Chondrocyte (in vitro differentiated cells): ENCODE measurements around the gene DGCR2. TPM values are rescaled to one million over a fixed set of nuclear protein-coding genes. Genes with fewer than 3 reads are reported as not detected.
A peak's percentile ranks its signal among the peaks of the same experiment; 100 is the strongest.

Source experiments
- DNase-seq: peaks from one replicate; pipeline ENCODE4 v3.0.0; 2021; ENCODE audit warnings: mixed read lengths, low spot score
- H3K27ac Mint-ChIP-seq: one replicate; pipeline ENCODE4 v1.8.0; 2021; ENCODE audit warnings: mild to moderate bottlenecking, moderate library complexity, mixed read lengths; ENCODE audit not compliant: unreplicated experiment
- H3K27me3 Mint-ChIP-seq: 2 replicates; pipeline ENCODE4 v1.8.0; 2021; ENCODE audit warnings: low read depth, mixed read lengths
- H3K36me3 Mint-ChIP-seq: 2 replicates; pipeline ENCODE4 v1.8.0; 2021; ENCODE audit warnings: low read depth, mixed read lengths
- H3K4me1 Mint-ChIP-seq: 2 replicates; pipeline ENCODE4 v1.8.0; 2021; ENCODE audit warnings: low read depth, mild to moderate bottlenecking, mixed read lengths
- H3K4me3 Mint-ChIP-seq: one replicate; pipeline ENCODE4 v1.8.0; 2021; ENCODE audit warnings: mild to moderate bottlenecking, moderate library complexity, mixed read lengths; ENCODE audit not compliant: unreplicated experiment
- H3K9me3 Mint-ChIP-seq: 2 replicates; pipeline ENCODE4 v1.8.0; 2021; ENCODE audit warnings: low read depth, mixed read lengths
- CTCF ChIP-seq: fragments of 200-600 bp; sonication (generic); IDR thresholded peaks from 2 replicates; pipeline ENCODE4 v1.5.0; 2021; ENCODE audit warnings: antibody characterized with exemption, mild to moderate bottlenecking, moderate library complexity
- long read RNA-seq: library from polyadenylated mRNA; stranded (forward); transcript quantifications from one replicate; pipeline ENCODE4 v2.0.0, GENCODE V29; 2021
- total RNA-seq: library from RNA; stranded (reverse); gene quantifications from 3 replicates; pipeline ENCODE4 v1.2.1, GENCODE V29; 2021

The DGCR2 gene
- total RNA-seq: 44.4 to 55.6 TPM (median 45.8 TPM) in 3 replicates
- long read RNA-seq, full-length matches to known transcripts: 84 of 156 reads
- long read RNA-seq, partial matches to known transcripts: 23 of 156 reads
- long read RNA-seq, other reads (novel, unspliced or antisense): 49 of 156 reads

GRCh38 chr22:19122143-19122751 is at the start of gene DGCR2:
Gene DGCR2, minus strand, starts transcription at chr22:19122412. Its CDS starts 206 bp downstream, at chr22:19122206.
- H3K27ac Mint-ChIP-seq: peak within 1 kb of the TSS; percentile 89
- H3K27me3 Mint-ChIP-seq: no peaks in the 10 kb centered on the region
- DNase-seq: no peak
- H3K4me1 Mint-ChIP-seq: peaks cover 29% of the 10 kb centered on the region
- no peaks in the 10 kb centered on the region for H3K9me3 Mint-ChIP-seq
- TF ChIP-seq CTCF: no peak
- H3K36me3 Mint-ChIP-seq: no peaks in the 10 kb centered on the region
- H3K4me3 Mint-ChIP-seq: peak within 1 kb of the TSS; percentile 81

- no peak overlapping the region for H3K4me3 Mint-ChIP-seq
- no peak overlapping the region for H3K27ac Mint-ChIP-seq
- peak; percentile 86 for DNase-seq
- peaks cover 33% of the 10 kb centered on the region for H3K27me3 Mint-ChIP-seq
- no peaks in the 10 kb centered on the region for H3K9me3 Mint-ChIP-seq
- H3K4me1 Mint-ChIP-seq: peaks cover 38% of the 10 kb centered on the region
- H3K36me3 Mint-ChIP-seq: peaks cover 2% of the 10 kb centered on the region
- TF ChIP-seq CTCF: no peak
These were observed 47.7 kb upstream of the DGCR2 start for GRCh38 chr22:19169947-19170318.

- Mint-ChIP-seq H3K9me3 (no peaks in the 10 kb centered on the region), H3K4me1 (peaks cover 32% of the 10 kb centered on the region), H3K36me3 (peaks cover 2% of the 10 kb centered on the region), H3K27ac (no peak overlapping the region), H3K4me3 (no peak overlapping the region), H3K27me3 (peaks cover 33% of the 10 kb centered on the region)
- DNase-seq: no peak
- no peak for TF ChIP-seq CTCF
These were observed 47.1 kb upstream of the DGCR2 start for GRCh38 chr22:19169002-19169946.

GRCh38 chr22:19168088-19168890 is 46.1 kb upstream of the DGCR2 start:
- H3K9me3 Mint-ChIP-seq: no peaks in the 10 kb centered on the region

More at GRCh38 chr22:19168088-19168890, 46.1 kb upstream of the DGCR2 start:
- no peak overlapping the region for H3K27ac Mint-ChIP-seq
- H3K27me3 Mint-ChIP-seq: peaks cover 33% of the 10 kb centered on the region
- no peak overlapping the region for H3K4me3 Mint-ChIP-seq
- peaks cover 2% of the 10 kb centered on the region for H3K36me3 Mint-ChIP-seq
- no peak for TF ChIP-seq CTCF
- no peak for DNase-seq
- H3K4me1 Mint-ChIP-seq: peaks cover 23% of the 10 kb centered on the region
